GM20000 (cell line): ENCODE data around the gene NEK9.
A peak's percentile ranks its signal among the peaks of the same experiment; 100 is the strongest.

Experiments
- DNase-seq: peaks from one replicate; pipeline ENCODE4 v3.0.0; 2012; ENCODE audit warnings: low spot score
- TF ChIP-seq, protein P1 (sequence below): IDR thresholded peaks from 2 replicates; pipeline ENCODE4 v1.5.1; 2012; ENCODE audit warnings: mild to moderate bottlenecking, control low read depth; ENCODE audit errors: extremely low read depth, missing control alignments

NEK9 gene

GRCh38 chr14:75126679-75127473 lies at the start of gene NEK9:
Gene NEK9 (minus strand): TSS chr14:75127048. CDS start chr14:75126921, 127 bp downstream.
- peak; percentile 93 for DNase-seq
- TF ChIP-seq, protein P1, sequence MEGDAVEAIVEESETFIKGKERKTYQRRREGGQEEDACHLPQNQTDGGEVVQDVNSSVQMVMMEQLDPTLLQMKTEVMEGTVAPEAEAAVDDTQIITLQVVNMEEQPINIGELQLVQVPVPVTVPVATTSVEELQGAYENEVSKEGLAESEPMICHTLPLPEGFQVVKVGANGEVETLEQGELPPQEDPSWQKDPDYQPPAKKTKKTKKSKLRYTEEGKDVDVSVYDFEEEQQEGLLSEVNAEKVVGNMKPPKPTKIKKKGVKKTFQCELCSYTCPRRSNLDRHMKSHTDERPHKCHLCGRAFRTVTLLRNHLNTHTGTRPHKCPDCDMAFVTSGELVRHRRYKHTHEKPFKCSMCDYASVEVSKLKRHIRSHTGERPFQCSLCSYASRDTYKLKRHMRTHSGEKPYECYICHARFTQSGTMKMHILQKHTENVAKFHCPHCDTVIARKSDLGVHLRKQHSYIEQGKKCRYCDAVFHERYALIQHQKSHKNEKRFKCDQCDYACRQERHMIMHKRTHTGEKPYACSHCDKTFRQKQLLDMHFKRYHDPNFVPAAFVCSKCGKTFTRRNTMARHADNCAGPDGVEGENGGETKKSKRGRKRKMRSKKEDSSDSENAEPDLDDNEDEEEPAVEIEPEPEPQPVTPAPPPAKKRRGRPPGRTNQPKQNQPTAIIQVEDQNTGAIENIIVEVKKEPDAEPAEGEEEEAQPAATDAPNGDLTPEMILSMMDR = no peak

DNA sequence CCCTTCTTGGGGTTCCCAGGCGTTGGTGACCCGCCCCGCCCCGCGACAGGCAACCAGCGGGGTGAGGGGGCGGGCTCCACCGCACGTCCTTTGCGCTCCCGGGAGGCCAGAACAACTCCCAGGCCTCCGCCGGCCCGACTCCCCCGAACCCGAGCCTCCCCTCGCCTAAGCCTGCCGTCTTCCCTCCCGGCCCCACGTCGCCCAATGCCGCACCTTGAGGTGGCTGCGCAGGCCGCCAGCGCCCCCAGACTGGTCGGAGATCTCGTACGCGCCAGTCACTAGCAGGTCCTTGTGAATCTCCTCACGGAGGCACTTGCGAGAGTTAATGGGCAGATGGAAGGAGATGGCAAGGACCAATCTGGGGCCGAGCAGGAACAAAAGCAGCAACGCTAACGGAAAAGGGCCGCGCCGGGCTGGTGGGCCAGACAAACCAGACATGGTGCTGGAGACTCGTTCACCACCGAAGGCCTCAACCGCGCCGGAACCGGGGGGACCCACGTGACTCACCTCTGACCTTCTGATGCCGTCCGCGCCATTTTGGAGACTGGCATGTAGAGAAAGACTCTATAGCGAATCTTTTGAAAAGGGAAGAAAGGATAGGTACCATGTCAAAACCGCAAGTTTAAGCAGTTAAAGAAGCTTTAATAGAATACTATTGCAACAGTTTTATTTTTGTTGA lies 49.4 kb upstream of the NEK9 start, which contains the start of gene TMED10:
TMED10 (minus strand) TSS at position 471 of the 679 bp plus-strand sequence; CDS start at position 438, 33 bp downstream.
- TF ChIP-seq, protein P1 = peak; percentile 13
- peak; percentile 86 for DNase-seq

GRCh38 chr14:75175677-75176141 lies 48.9 kb upstream of the NEK9 start:
- no peak for DNase-seq
- TF ChIP-seq, protein P1 = no peak

GRCh38 chr14:75174066-75174465 lies 47.2 kb upstream of the NEK9 start:
- TF ChIP-seq, protein P1 = no peak

DNA sequence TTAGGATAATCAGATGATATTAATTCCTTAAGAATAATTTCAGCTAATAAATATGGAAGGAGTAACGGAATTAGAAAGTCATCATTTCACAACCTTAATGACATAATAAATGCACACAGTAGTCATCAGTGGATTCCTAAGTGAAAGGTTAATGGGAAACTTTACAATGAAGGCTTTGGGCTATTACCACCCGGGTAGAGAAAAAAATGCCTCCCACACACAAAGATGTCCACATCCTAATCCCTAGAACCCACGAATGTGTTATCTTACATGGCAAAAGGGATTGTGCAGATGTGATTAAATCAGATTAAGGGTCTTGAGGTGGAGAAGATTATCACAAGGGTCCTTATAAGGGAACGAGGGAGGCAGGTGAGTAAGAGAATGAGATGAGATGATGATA lies 43.9 kb upstream of the NEK9 start:
- TF ChIP-seq, protein P1 = no peak
- no peak for DNase-seq

More at GRCh38 chr14:75174066-75174465, 47.2 kb upstream of the NEK9 start:
- DNase-seq = no peak

GRCh38 chr14:75168586-75169335 lies 41.9 kb upstream of the NEK9 start:
- TF ChIP-seq, protein P1 = no peak
- no peak for DNase-seq

DNA sequence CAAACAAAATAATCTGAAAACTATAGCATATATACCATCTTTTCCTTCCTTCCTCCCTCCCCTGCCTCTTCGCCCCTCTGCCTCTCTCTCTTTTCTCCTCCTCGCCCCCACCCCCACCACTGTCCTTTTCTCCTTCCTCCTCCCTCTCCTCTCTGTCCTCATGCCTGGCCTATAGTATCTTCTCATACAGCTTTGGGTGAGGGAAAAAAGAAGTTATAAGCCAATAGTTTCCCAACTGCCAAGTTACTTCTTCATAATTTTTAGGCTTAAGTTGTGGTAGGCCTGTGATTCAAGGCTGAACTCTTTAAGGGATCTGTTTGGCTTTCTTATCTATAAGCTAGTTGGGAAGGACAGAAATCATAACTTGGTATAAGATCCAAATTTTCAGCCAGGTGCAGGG lies 40.5 kb upstream of the NEK9 start:
- TF ChIP-seq, protein P1 = no peak

More for the DNA sequence above, 40.5 kb upstream of the NEK9 start:
- no peak for DNase-seq
